Osteoblast (primary cell): ENCODE results near the gene SPATA31D4. TPM values are rescaled to one million over a fixed set of nuclear protein-coding genes. Genes with fewer than 3 reads are reported as not detected.

Experiments used
- DNase-seq: peaks from one replicate; pipeline ENCODE4 v3.0.0; 2011; ENCODE audit warnings: low spot score, mixed read lengths; ENCODE audit not compliant: insufficient read length; ENCODE audit errors: missing footprints
- H2AFZ ChIP-seq: 2 replicates; pipeline ENCODE4 v1.6.0; 2011; ENCODE audit warnings: mild to moderate bottlenecking, low read length
- H3K27ac ChIP-seq: 2 replicates; pipeline ENCODE4 v1.5.1; 2011; ENCODE audit warnings: mild to moderate bottlenecking, low read depth, low read length, moderate library complexity
- H3K27me3 ChIP-seq: 2 replicates; pipeline ENCODE4 v1.6.0; 2012; ENCODE audit warnings: mild to moderate bottlenecking, control low read depth, inconsistent platforms, low read length, moderate library complexity; ENCODE audit not compliant: insufficient read depth
- H3K36me3 ChIP-seq: 2 replicates; pipeline ENCODE4 v1.5.1; 2011; ENCODE audit warnings: mild to moderate bottlenecking, low read length, control low read depth, moderate library complexity; ENCODE audit not compliant: insufficient read depth
- H3K4me1 ChIP-seq: 2 replicates; pipeline ENCODE4 v1.5.1; 2011; ENCODE audit warnings: mild to moderate bottlenecking, low read length, control low read depth, moderate library complexity; ENCODE audit not compliant: insufficient read depth
- H3K4me2 ChIP-seq: 2 replicates; pipeline ENCODE4 v1.6.0; 2011; ENCODE audit warnings: mild to moderate bottlenecking, low read length; ENCODE audit not compliant: insufficient read depth
- H3K4me3 ChIP-seq: fragments of 200-600 bp; sonication (generic); 3 replicates; pipeline ENCODE4 v1.5.1; 2012; ENCODE audit warnings: mild to moderate bottlenecking, low read length, inconsistent platforms; ENCODE audit not compliant: insufficient read depth
- H3K79me2 ChIP-seq: 2 replicates; pipeline ENCODE4 v1.6.0; 2012; ENCODE audit warnings: mild to moderate bottlenecking, low read length, control low read depth, inconsistent platforms; ENCODE audit not compliant: insufficient read depth
- H3K9me3 ChIP-seq: 2 replicates; pipeline ENCODE4 v1.5.1; 2011; ENCODE audit warnings: low read depth, low read length, control low read depth
- H4K20me1 ChIP-seq: 2 replicates; pipeline ENCODE4 v1.6.0; 2012; ENCODE audit warnings: mild to moderate bottlenecking, low read length, control low read depth; ENCODE audit not compliant: insufficient read depth
- CTCF ChIP-seq: IDR thresholded peaks from 2 replicates; pipeline ENCODE4 v1.5.1; 2011; ENCODE audit warnings: mild to moderate bottlenecking, low read depth, low read length, moderate library complexity; ENCODE audit errors: extremely low read depth
- total RNA-seq: library from RNA; depleted of rRNA; stranded (reverse); fragments of >200 nt; gene quantifications from 2 replicates; pipeline ENCODE4 v1.2.3, GENCODE V29; 2012

The SPATA31D4 gene
- total RNA-seq, 1 donor: not detected

DNA sequence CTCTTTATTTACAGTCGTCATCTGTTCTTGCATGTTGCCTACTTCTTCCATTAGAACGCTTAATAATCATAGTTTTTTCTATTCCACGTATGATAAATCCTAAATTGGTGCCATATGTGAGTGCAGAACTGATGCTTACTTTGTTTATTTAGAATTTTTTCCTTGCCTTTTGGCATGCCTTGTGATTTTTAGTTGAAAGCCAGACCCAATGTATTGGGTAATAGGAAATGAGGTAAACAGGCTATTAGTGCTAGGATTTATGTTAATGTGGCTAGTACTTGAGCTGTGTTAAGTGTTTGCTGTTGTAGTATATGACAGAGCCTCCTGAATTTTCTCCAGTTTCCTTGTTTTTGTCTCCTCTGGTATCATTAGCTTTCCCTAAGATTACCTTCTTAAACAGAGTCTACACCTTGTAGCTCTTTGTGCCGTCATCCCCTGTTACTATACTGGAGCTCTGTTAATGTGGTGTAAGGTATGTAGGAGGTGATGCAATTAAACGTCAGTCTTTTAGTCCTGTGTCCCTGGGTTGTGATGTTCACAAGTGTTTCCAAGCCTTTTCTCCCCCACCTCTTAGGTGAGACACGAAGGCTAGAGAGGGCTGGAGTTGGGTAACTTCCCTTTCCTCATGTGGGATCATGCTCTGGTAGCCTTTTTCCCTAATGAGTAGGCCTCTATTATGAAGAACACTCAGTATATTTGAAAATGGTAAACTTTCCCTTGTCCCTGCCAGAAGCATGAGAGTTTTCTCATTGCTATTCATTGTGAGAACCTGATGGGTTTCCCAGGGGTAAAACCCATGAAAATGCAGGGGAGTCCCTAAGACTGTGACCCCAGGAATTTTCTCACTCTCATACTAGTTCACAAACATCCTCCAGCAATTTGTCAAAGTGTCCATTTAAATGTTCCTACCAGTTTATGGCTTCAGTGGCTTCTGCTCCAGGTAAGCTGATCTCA lies 36.3 kb downstream of the SPATA31D4 start:
- Histone ChIP-seq H3K36me3 (no peaks in the 10 kb centered on the region), H2AFZ (no peak overlapping the region), H3K79me2 (no peaks in the 10 kb centered on the region), H3K4me3 (no peak overlapping the region), H3K9me3 (no peaks in the 10 kb centered on the region), H3K4me2 (no peak overlapping the region), H3K27ac (no peak overlapping the region), H4K20me1 (no peaks in the 10 kb centered on the region), H3K4me1 (no peaks in the 10 kb centered on the region), H3K27me3 (no peaks in the 10 kb centered on the region)
- no peak for DNase-seq
- TF ChIP-seq CTCF: no peak

GRCh38 chr9:81968026-81968425 lies 39.8 kb downstream of the SPATA31D4 start:
- H3K36me3 ChIP-seq: no peaks in the 10 kb centered on the region
- H4K20me1 ChIP-seq: no peaks in the 10 kb centered on the region
- TF ChIP-seq CTCF: no peak
- no peak for DNase-seq
- no peak overlapping the region for H2AFZ ChIP-seq
- no peaks in the 10 kb centered on the region for H3K27me3 ChIP-seq
- H3K4me2 ChIP-seq: no peak overlapping the region
- H3K4me3 ChIP-seq: no peak overlapping the region
- H3K27ac ChIP-seq: no peak overlapping the region
- H3K9me3 ChIP-seq: no peaks in the 10 kb centered on the region
- H3K79me2 ChIP-seq: no peaks in the 10 kb centered on the region
- no peaks in the 10 kb centered on the region for H3K4me1 ChIP-seq

DNA sequence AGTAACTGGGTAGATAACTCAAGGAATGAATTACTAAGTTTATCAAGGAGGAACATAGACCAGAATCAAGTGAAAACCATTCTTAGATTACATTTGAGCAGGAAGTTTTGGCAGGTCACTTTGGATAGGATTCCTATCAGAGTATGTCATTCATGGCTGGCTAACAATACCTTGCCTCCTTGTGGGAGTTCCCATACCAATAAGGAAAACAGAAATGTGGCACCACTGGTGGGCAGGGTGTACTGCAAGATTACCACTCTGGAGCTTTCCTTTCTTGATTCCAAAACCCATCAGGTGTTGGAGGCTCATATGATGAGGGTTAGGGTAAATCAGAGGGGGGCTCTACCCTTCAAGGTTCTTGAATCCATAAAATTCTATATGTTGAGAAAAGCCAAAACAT lies 41.7 kb downstream of the SPATA31D4 start:
- no peak for DNase-seq
- H3K4me3 ChIP-seq: no peak overlapping the region
- H4K20me1 ChIP-seq: no peaks in the 10 kb centered on the region
- no peak for TF ChIP-seq CTCF
- H3K9me3 ChIP-seq: no peaks in the 10 kb centered on the region
- H3K79me2 ChIP-seq: no peaks in the 10 kb centered on the region
- H2AFZ ChIP-seq: no peak overlapping the region
- no peaks in the 10 kb centered on the region for H3K36me3 ChIP-seq
- H3K27ac ChIP-seq: no peak overlapping the region
- H3K4me2 ChIP-seq: no peak overlapping the region
- H3K27me3 ChIP-seq: no peaks in the 10 kb centered on the region
- H3K4me1 ChIP-seq: no peaks in the 10 kb centered on the region

DNA sequence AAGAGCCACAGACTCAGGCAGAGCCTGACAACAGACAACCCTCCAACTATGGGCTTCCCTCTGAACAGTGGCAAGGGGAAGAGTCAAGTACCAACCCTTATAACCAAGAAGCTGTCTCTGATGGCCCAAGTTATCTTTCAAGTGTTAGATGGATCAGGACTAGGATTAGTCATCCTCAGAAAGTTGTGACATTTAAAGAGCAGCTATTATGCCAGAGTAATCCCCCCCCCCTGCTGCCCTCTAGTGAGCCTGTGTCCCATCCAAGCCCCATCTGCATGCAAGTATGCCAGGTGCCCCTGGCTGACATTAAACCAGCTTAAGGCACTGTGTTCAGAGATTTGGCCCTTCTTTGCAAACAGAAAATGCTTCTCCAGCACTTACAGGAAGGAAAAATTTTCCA lies 43.5 kb downstream of the SPATA31D4 start:
- no peak for DNase-seq
- H3K4me3 ChIP-seq: no peak overlapping the region
- H3K36me3 ChIP-seq: no peaks in the 10 kb centered on the region
- no peaks in the 10 kb centered on the region for H4K20me1 ChIP-seq
- no peak overlapping the region for H3K4me2 ChIP-seq
- no peaks in the 10 kb centered on the region for H3K9me3 ChIP-seq
- H2AFZ ChIP-seq: no peak overlapping the region
- no peaks in the 10 kb centered on the region for H3K27me3 ChIP-seq
- no peak for TF ChIP-seq CTCF
- no peaks in the 10 kb centered on the region for H3K79me2 ChIP-seq
- no peaks in the 10 kb centered on the region for H3K4me1 ChIP-seq
- no peak overlapping the region for H3K27ac ChIP-seq
